GM21786 (cell line): ENCODE measurements around the gene TUBGCP6.
A peak's percentile ranks its signal among the peaks of the same experiment; 100 is the strongest.
"Not testable (repeated sequence)": the region's sequence is repeated elsewhere in the genome, so short reads cannot be mapped to it uniquely, and the experiment has no call there.

Source experiments
- ATAC-seq: cut with Tn5 transposase; IDR thresholded peaks from one replicate; pipeline ENCODE4 v1.9.1; 2021; ENCODE audit not compliant: unreplicated experiment

The TUBGCP6 gene

GRCh38 chr22:50215297-50216054 is 29.3 kb downstream of the TUBGCP6 start:
- ATAC-seq: no peak

DNA sequence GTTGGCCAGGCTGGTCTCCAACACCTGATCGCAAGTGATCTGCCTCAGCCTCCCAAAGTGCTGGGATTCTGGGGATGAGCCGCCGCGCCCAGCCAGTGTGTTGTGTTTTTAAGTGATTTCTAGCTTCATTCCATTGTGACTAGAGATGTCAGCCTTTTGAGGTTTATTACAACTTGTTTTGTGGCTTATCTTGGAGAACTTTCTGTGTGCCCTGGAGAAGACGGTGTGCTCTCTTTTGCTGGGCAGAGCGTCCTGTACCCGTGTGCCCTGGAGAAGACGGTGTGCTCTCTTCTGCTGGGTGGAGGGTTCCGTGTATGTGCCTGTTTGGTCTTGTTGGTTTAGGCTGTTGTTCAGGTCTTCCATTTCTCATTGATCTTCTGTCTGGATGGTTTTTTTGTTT is 31.6 kb downstream of the TUBGCP6 start:
- no peak for ATAC-seq

GRCh38 chr22:50211147-50211546 is 33.7 kb downstream of the TUBGCP6 start:
- ATAC-seq: no peak

GRCh38 chr22:50210378-50211139 is 34.3 kb downstream of the TUBGCP6 start:
- ATAC-seq: no peak

DNA sequence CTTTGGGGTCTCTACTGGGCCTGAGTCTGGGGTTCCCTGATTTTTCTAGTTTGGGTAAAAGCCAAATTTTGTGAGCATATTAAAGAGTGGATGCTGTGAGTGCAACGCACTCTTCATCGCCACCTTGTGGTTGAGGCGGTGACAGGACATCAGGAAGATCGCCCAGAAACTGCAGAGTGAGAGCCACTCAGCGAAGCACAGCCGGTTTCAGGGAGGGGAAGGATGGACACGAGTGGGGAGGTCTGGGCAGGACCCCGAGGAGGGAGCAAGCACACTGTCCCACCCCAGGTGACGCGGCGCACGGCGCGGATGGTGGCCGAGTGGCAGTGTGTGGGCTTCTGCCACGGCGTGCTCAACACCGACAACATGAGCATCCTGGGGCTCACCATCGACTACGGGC is 34.9 kb downstream of the TUBGCP6 start:
- ATAC-seq: no peak

GRCh38 chr22:50208939-50209892 is 35.6 kb downstream of the TUBGCP6 start:
- no peak for ATAC-seq

GRCh38 chr22:50208430-50208938 is 36.3 kb downstream of the TUBGCP6 start:
- ATAC-seq: no peak

GRCh38 chr22:50207383-50208140 is 37.3 kb downstream of the TUBGCP6 start:
- ATAC-seq: no peak

GRCh38 chr22:50206599-50206998 is 38.2 kb downstream of the TUBGCP6 start:
- ATAC-seq: no peak

- no peak for ATAC-seq
Measured at GRCh38 chr22:50205781-50206569, 38.8 kb downstream of the TUBGCP6 start.

GRCh38 chr22:50204998-50205397 is 39.8 kb downstream of the TUBGCP6 start:
- not testable (repeated sequence) for ATAC-seq

GRCh38 chr22:50204571-50204970 is 40.3 kb downstream of the TUBGCP6 start:
- ATAC-seq: no peak

- no peak for ATAC-seq
Measured at GRCh38 chr22:50203288-50203687, 41.5 kb downstream of the TUBGCP6 start.

DNA sequence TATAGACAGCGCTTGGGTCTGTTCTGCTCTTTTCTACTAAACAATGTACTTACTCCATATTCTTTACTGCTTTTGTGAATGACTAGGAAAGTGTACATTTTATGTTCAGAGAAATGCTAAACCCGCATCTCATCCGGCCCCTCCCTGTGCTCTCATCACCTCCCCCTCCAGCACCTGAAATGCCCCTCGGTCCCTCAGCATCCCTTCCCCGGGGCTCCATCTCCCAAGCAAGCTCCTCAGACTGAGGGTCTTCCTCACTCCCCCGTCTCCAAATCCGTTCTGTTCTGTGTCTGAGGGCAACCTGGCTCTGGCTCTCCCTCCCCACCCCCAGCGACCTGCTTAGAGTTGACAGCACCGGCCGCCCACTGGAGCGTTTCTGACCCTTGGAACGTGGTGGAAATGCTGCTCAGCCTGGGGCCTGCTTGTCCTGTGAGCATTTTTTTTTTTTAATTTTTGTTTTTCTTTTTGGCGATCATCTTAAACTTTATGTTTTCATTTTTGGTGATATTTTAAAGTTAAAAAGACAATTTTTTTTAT is 42.6 kb downstream of the TUBGCP6 start:
- no peak for ATAC-seq

- peak; percentile 16 for ATAC-seq
Measured at GRCh38 chr22:50201191-50202129, 43.4 kb downstream of the TUBGCP6 start.

DNA sequence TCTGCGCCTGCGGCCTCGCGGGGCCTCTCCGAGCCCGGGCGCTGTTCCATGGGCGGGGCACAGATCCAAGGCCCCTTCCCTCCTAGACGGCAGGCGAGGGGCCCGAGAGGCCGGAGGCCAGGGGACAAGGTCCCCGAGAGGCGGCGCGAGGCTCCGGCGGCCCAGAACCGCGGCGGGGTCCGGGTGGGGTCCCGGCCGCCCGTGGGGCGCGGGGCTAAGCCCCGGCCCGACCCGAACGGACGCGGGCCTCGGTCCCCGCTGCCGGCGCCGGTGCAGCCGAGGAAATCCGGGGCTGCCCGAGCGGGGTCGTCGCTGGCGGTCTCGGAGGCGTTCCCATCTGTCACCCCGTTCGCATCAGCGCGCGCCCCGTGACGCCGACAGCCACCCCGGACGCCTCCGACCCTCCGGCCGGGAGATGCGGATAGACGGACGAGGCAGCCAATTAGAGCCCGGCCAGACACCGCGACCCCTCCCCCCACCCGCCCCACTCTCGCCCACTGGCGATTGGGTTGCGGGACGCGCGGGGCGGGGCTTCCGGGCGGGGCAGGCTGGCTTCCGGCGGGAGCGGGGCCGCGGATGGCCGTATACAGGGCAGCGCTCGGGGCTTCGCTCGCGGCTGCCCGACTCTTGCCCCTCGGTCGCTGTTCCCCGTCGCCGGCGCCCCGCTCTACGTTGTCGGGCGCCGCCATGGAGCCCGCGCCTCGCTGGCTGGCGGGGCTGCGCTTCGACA is 44.2 kb downstream of the TUBGCP6 start, which contains the start of gene SELENOO:
TSS of gene SELENOO (plus strand) at position 551 of the 730 bp plus-strand sequence. CDS start at position 577, 26 bp downstream.
- ATAC-seq: peak; percentile 61

- no peak for ATAC-seq
Measured at GRCh38 chr22:50199829-50200460, 44.9 kb downstream of the TUBGCP6 start.
